ENCODE data around the gene IFITM2. TPM values are rescaled to one million over a fixed set of nuclear protein-coding genes. Genes with fewer than 3 reads are reported as not detected.

Gene IFITM2
- total and polyA plus RNA-seq, 2 experiments from 2014 or later: 91.2 to 857 TPM

GRCh38 chr11:289712-290620, 17.6 kb upstream of the IFITM2 start (continued):
- no peak for TF ChIP-seq ZNF462 (CRISPR knock-in tag; IDR thresholded peaks at IDR 0.05)
- TF ChIP-seq EZH2phosphoT487 (IDR thresholded peaks at IDR 0.05; ENCODE audit: unreplicated experiment): no peak
- TF ChIP-seq POLR2AphosphoS5 (IDR thresholded peaks at IDR 0.05; ENCODE audit: low read depth): no peak; the same call in 1 of the 2 replicates
- no peak for TF ChIP-seq CREB1 (CRISPR knock-in tag; IDR thresholded peaks at IDR 0.05; ENCODE audit: low read depth)

- no peak for TF ChIP-seq ZNF114 (CRISPR knock-in tag; IDR thresholded peaks at IDR 0.05)
- ATAC-seq: no peak
- Histone ChIP-seq H3K27me3 (ENCODE audit: insufficient read depth) (peaks cover 26% of the 10 kb centered on the region), H3K4me1 (ENCODE audit: insufficient read depth) (no peaks in the 10 kb centered on the region; the same call in 1 of the 2 replicates), H3K9me2 (ENCODE audit: insufficient read depth) (no peaks in the 10 kb centered on the region), H3F3A (replicated peaks; ENCODE audit: low read depth) (peaks cover 6% of the 10 kb centered on the region; the same call in 1 of the 2 replicates), H3K36me3 (ENCODE audit: insufficient read depth) (no peaks in the 10 kb centered on the region), H4K20me1 (replicated peaks; ENCODE audit: insufficient read depth) (no peaks in the 10 kb centered on the region), H3K4me2 (0 out of 2 replicates have a peak overlapping the region, but pooled peaks have one; percentile 38), H2AFZ (no peak overlapping the region), H3K79me2 (replicated peaks; ENCODE audit: insufficient read depth) (no peaks in the 10 kb centered on the region), H3K4me3 (no peak overlapping the region), H3K27ac (ENCODE audit: low read depth) (no peak overlapping the region)
- Mint-ChIP-seq H3K27me3 (ENCODE audit: insufficient read depth, low read depth, poor library complexity) (peaks cover 22% of the 10 kb centered on the region), H3K9me3 (peaks cover 2% of the 10 kb centered on the region; the same call in 1 of the 3 replicates), H3K4me3 (peak overlapping the region; percentile 17; the same call in 1 of the 3 replicates), H3K36me3 (ENCODE audit: low read depth) (peaks cover 11% of the 10 kb centered on the region; the same call in 2 of the 3 replicates), H3K4me1 (peaks cover 24% of the 10 kb centered on the region), H3K27ac (peak overlapping the region; percentile 68)
- no peak for DNase-seq (ENCODE audit: low spot score)
Observed at GRCh38 chr11:290621-291231, 16.9 kb upstream of the IFITM2 start.
